K562 (cell line): Measurements from ENCODE around the gene LRPAP1. TPM values are rescaled to one million over a fixed set of nuclear protein-coding genes. Genes with fewer than 3 reads are reported as not detected.

Experiments used
- ATAC-seq: fragments of 200-7000 bp; cut with Tn5 transposase; 3 replicates; pipeline ENCODE4 v1.9.1; 2020; ENCODE audit warnings: moderate library complexity
- BruUV-seq: library from RNA; stranded (reverse); fragments of 400-500 nt; replicated peaks from 2 replicates; lab custom pipeline; 2021; lab: Mats Ljungman, UMichigan
- CTCF ChIA-PET: fragments of 300-600 bp; formaldehyde crosslinking; extraction: SDS; loops from one replicate; lab custom pipeline; 2021; ENCODE audit warnings: low intra/inter-chr PET ratio; lab: Yijun Ruan, JAX
- POLR2A ChIA-PET: fragments of 300-600, 350-650 bp; sonication (Branson Sonifier 250); formaldehyde crosslinking; extraction: SDS; loops from one replicate; lab custom pipeline; 2021; ENCODE audit warnings: antibody characterized with exemption, inconsistent platforms; lab: Yijun Ruan, JAX
- DNase-seq, 4 experiments: peaks; one replicate each; pipeline versions ENCODE4 v3.0.0 to v3.0.0-alpha.2; 2011 to 2018; ENCODE audit warnings: low spot score in 3 of 4, mixed read lengths in 3 of 4; ENCODE audit errors: extremely low read depth in 1 of 4
- FAIRE-seq: peaks from 2 replicates; lab custom pipeline; 2011; peaks lifted over from hg19 to GRCh38; lab: Jason Lieb, UNC
- H2AFZ ChIP-seq: 2 replicates; pipeline ENCODE4 v1.6.0; 2011; ENCODE audit warnings: low read depth, low read length, control low read depth, inconsistent platforms
- H3K27ac ChIP-seq: fragments of 200-600 bp; 3 replicates; pipeline ENCODE4 v1.8.0; 2011; ENCODE audit warnings: low read depth, mild to moderate bottlenecking, control low read depth, inconsistent platforms, low read length, moderate library complexity, mixed read lengths; ENCODE audit errors: extremely low read depth
- H3K27me3 ChIP-seq, 2 experiments: fragments of 300-600 bp in 1 of 2; 2 replicates in 1 of 2; 3 replicates in 1 of 2; pipeline versions ENCODE4 v1.6.0 to v1.8.0; 2011; ENCODE audit warnings: inconsistent platforms in 2 of 2, low read length in 2 of 2, mild to moderate bottlenecking in 1 of 2, mixed read lengths in 1 of 2, moderate library complexity in 1 of 2; ENCODE audit not compliant: control insufficient read depth in 2 of 2, insufficient read depth in 2 of 2
- H3K36me3 ChIP-seq: fragments of 300-600 bp; 3 replicates; pipeline ENCODE4 v1.8.0; 2011; ENCODE audit warnings: mild to moderate bottlenecking, low read length, inconsistent platforms; ENCODE audit not compliant: control insufficient read depth, insufficient read depth
- H3K4me1 ChIP-seq, 2 experiments: fragments of 200-600 bp in 1 of 2; replicated peaks in 1 of 2; 2 replicates in 1 of 2; 3 replicates in 1 of 2; pipeline versions ENCODE4 v1.5.1 to v1.8.0; 2011; ENCODE audit warnings: inconsistent platforms in 2 of 2, low read length in 2 of 2, mild to moderate bottlenecking in 1 of 2, mixed read lengths in 1 of 2, moderate library complexity in 1 of 2; ENCODE audit not compliant: control insufficient read depth in 2 of 2, insufficient read depth in 2 of 2
- H3K4me2 ChIP-seq: 2 replicates; pipeline ENCODE4 v1.6.1; 2011; ENCODE audit warnings: low read length, control low read depth, inconsistent platforms, mixed read lengths; ENCODE audit not compliant: insufficient read depth
- H3K4me3 ChIP-seq: fragments of 200-600 bp; sonication (generic), shearing (Covaris generic); 2 replicates; pipeline ENCODE4 v1.5.1; 2016; ENCODE audit warnings: control low read depth, inconsistent platforms
- H3K79me2 ChIP-seq: fragments of 200-600 bp; 3 replicates; pipeline ENCODE4 v1.8.0; 2011; ENCODE audit warnings: low read length, inconsistent platforms; ENCODE audit not compliant: control insufficient read depth, insufficient read depth
- H3K9ac ChIP-seq, 2 experiments: 2 replicates each; pipeline versions ENCODE4 v1.6.0 to v1.6.1; 2011; ENCODE audit warnings: low read depth in 2 of 2, low read length in 2 of 2, control low read depth in 1 of 2, inconsistent platforms in 1 of 2, mild to moderate bottlenecking in 1 of 2, mixed read lengths in 1 of 2; ENCODE audit not compliant: insufficient read depth in 1 of 2
- H3K9me1 ChIP-seq: one replicate; pipeline ENCODE4 v1.6.0; 2011; ENCODE audit warnings: inconsistent platforms, mild to moderate bottlenecking, low read length, moderate library complexity; ENCODE audit not compliant: control insufficient read depth, insufficient read depth
- H3K9me3 ChIP-seq: replicated peaks from 2 replicates; pipeline ENCODE4 v1.5.1; 2011; ENCODE audit warnings: low read depth, low read length, inconsistent platforms; ENCODE audit not compliant: control insufficient read depth, insufficient read depth
- H4K20me1 ChIP-seq: replicated peaks from 2 replicates; pipeline ENCODE4 v1.6.1; 2011; ENCODE audit warnings: low read length, inconsistent platforms, mixed read lengths; ENCODE audit not compliant: control insufficient read depth, insufficient read depth
- BRF1 ChIP-seq: IDR thresholded peaks from 3 replicates; pipeline ENCODE4 v1.6.1; 2011; ENCODE audit warnings: borderline replicate concordance, mild to moderate bottlenecking; ENCODE audit not compliant: insufficient read length; ENCODE audit errors: extremely low read depth
- CC2D1A ChIP-seq: fragments of 450-650 bp; IDR thresholded peaks from 2 replicates; pipeline ENCODE4 v1.6.1; 2017; ENCODE audit warnings: mild to moderate bottlenecking
- HDAC6 ChIP-seq: IDR thresholded peaks from 2 replicates; pipeline ENCODE4 v1.6.1; 2012; ENCODE audit warnings: low read depth, mild to moderate bottlenecking, control low read depth, inconsistent platforms, low read length, moderate library complexity
- HDAC8 ChIP-seq: fragments of 450-650 bp; IDR thresholded peaks from 2 replicates; pipeline ENCODE4 v1.6.1; 2016; ENCODE audit warnings: mild to moderate bottlenecking, missing genetic modification characterization, moderate library complexity, missing compliant biosample characterization
- MCM5 ChIP-seq: fragments of 450-650 bp; IDR thresholded peaks from 2 replicates; pipeline ENCODE4 v1.6.1; 2016; ENCODE audit warnings: low read depth
- SUPT5H ChIP-seq: fragments of 450-650 bp; IDR thresholded peaks from 2 replicates; pipeline ENCODE4 v1.6.1; 2016
- VEZF1 ChIP-seq: fragments of 200-800 bp; sonication (Bioruptor generic); IDR thresholded peaks from 2 replicates; pipeline ENCODE4 v1.6.1; 2017; ENCODE audit warnings: missing genetic modification characterization, missing compliant biosample characterization
- ZNF707 ChIP-seq: fragments of 250-450 bp; sonication (Bioruptor Pico); conservative IDR thresholded peaks from 2 replicates; pipeline ENCODE4 v1.8.0; 2022; ENCODE audit warnings: inconsistent platforms, mild to moderate bottlenecking, moderate library complexity
- ZNF740 ChIP-seq, 3 experiments: fragments of 200-800 bp in 1 of 3; sonication (Bioruptor generic) in 1 of 3; sonication (generic) in 1 of 3; formaldehyde crosslinking in 1 of 3; IDR thresholded peaks; 2 replicates each; pipeline versions ENCODE4 v1.6.1 to v1.8.0; 2016 to 2022; ENCODE audit warnings: mild to moderate bottlenecking in 2 of 3, missing compliant biosample characterization in 2 of 3, missing genetic modification characterization in 2 of 3, missing genetic modification reagents in 1 of 3
- WGBS: fragments of 100-300 bp; shearing (Covaris generic); methylation state at CpG from one replicate; pipeline ENCODE4 v1.1.6; 2016; ENCODE audit warnings: low coverage, mixed read lengths; ENCODE audit not compliant: insufficient coverage; ENCODE audit errors: missing lambda C conversion rate; 5-methylcytosine and 5-hydroxymethylcytosine counted together
- in situ Hi-C: fragments of 300-500 bp; cut with MboI; formaldehyde crosslinking; loops from 4 replicates; pipeline ENCODE4 v1.15.0; 2018; ENCODE audit warnings: inconsistent platforms, mixed read lengths
- intact Hi-C: fragments of 100-400 bp; cut with micrococcal nuclease; formaldehyde crosslinking; loops from 2 replicates; pipeline ENCODE4 v1.14.2; 2022
- polyA plus RNA-seq, 8 experiments: library from polyadenylated mRNA; depleted of rRNA in 4 of 8; stranded (reverse) in 5 of 8; unstranded in 3 of 8; fragments of >200 nt; fragmentation: Nextera tagmentation in 2 of 8; fragmentation: Illumina TruSeq in 1 of 8; extraction: Ambion mirVana in 2 of 8; extraction: Trizol in 1 of 8; gene quantifications; 2 replicates each; pipeline versions ENCODE4 v1.2.1 to v1.2.3, GENCODE V29; 2011 to 2014; ENCODE audit warnings: inconsistent platforms in 1 of 8, missing spikeins in 1 of 8
- total RNA-seq, 7 experiments: library from RNA; depleted of rRNA in 6 of 7; stranded (reverse); fragments of >200 nt in 6 of 7; fragmentation: Illumina TruSeq in 2 of 7; extraction: Trizol in 2 of 7; gene quantifications; 2 replicates each; pipeline versions ENCODE4 v1.2.1 to v1.2.3, GENCODE V29; 2011 to 2021; ENCODE audit warnings: low replicate concordance in 1 of 7

The LRPAP1 gene
- total and polyA plus RNA-seq, 9 of the 15 experiments (the other 6 are each of a cell fraction or from before 2014, with no cell fraction given), result 1.1 to 75.5 (median 41.8) TPM

DNA sequence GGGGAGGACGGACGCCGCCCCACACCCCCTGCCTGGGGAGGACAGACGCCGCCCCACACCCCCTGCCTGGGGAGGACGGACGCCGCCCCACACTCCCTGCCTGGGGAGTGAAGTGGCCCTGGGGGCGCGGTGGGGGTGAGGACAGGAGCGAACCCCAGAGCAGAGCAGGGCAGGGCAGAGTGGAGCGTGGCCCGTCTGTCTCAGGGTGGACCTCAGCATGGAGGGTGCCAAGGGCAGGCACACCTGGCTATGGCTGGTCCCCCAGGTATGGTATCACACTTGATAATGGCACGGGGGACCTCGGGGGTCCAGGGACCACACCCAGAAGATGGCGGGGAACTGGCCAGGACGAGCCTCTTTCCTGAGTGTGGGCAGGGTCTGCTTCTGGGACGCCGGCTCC lies 9.6 kb downstream of the LRPAP1 start (continued):
- TF ChIP-seq VEZF1 (CRISPR knock-in tag) (no peak), HDAC8 (tag) (no peak), CC2D1A (no peak), SUPT5H (no peak), ZNF707 (CRISPR knock-in tag) (no peak), HDAC6 (no peak), ZNF740 (CRISPR knock-in tag; IDR thresholded peaks at IDR 0.05) (no peak), ZNF740 (tag; IDR thresholded peaks at IDR 0.05) (no peak), MCM5 (no peak), BRF1 (no peak)

- no peak overlapping the region for H3K4me2 ChIP-seq
- peaks cover 75% of the 10 kb centered on the region; the same call in 2 of the 3 replicates for H3K36me3 ChIP-seq
- ATAC-seq (no peak), FAIRE-seq (no peak), DNase-seq (no peak)
- H3K27ac ChIP-seq, result no peak overlapping the region
- H2AFZ ChIP-seq, result no peak overlapping the region
- H3K9me3 ChIP-seq, result no peaks in the 10 kb centered on the region
- no peaks in the 10 kb centered on the region for H3K27me3 ChIP-seq
- ChIA-PET CTCF (no interaction called here), POLR2A (interaction anchor here (1.4 kb wide), 1 partner anchor 9 kb away, joined by 6 read pairs; no protein-coding TSS in a partner anchor)
- H3K9me1 ChIP-seq, result no peaks in the 10 kb centered on the region
- intact Hi-C loops (no loop called here), in situ Hi-C loops (no loop called here)
- BruUV-seq, result no TSS peak
- no peak overlapping the region for H3K9ac ChIP-seq
- no peak overlapping the region for H3K4me3 ChIP-seq
- H4K20me1 ChIP-seq, result peaks cover 7% of the 10 kb centered on the region; the same call in 1 of the 2 replicates
- 89% methylated on average over 5 of the region's 15 CpGs for WGBS
- no peaks in the 10 kb centered on the region; the same call in 2 of the 3 replicates for H3K79me2 ChIP-seq
- H3K4me1 ChIP-seq, result peaks cover 0 to 23% of the 10 kb centered on the region in 2 experiments; a peak in 2 of 5 replicates
Measured at GRCh38 chr4:3522326-3522640, 9.9 kb downstream of the LRPAP1 start.
